GM12878 (cell line): ENCODE data around the gene RMDN3. TPM values are rescaled to one million over a fixed set of nuclear protein-coding genes. Genes with fewer than 3 reads are reported as not detected.

Experiments
- ATAC-seq: fragments of 200-7000 bp; cut with Tn5 transposase; 3 replicates; pipeline ENCODE4 v1.9.1; 2020; ENCODE audit warnings: mild to moderate bottlenecking, moderate library complexity
- BruUV-seq: library from RNA; stranded (reverse); fragments of 400-500 nt; replicated peaks from 2 replicates; lab custom pipeline; 2021; lab: Mats Ljungman, UMichigan
- CTCF ChIA-PET: fragments of 300-600 bp; sonication (Branson Sonifier 250); formaldehyde crosslinking; extraction: SDS; loops from one replicate; lab custom pipeline; 2021; ENCODE audit warnings: inconsistent platforms; lab: Yijun Ruan, JAX
- POLR2A ChIA-PET: fragments of 350-600 bp; formaldehyde crosslinking; extraction: SDS; loops from one replicate; lab custom pipeline; 2021; ENCODE audit warnings: inconsistent platforms; lab: Charles Lee
- RAD21 ChIA-PET: fragments of 300-600 bp; sonication (Branson Sonifier 250); formaldehyde crosslinking; loops from one replicate; lab custom pipeline; 2023; ENCODE audit warnings: antibody characterized with exemption; ENCODE audit not compliant: unreplicated experiment; lab: Charles Lee
- SMC1A ChIA-PET: fragments of 300-600 bp; sonication (Branson Sonifier 250); formaldehyde crosslinking; loops from one replicate; lab custom pipeline; 2023; ENCODE audit not compliant: unreplicated experiment, uncharacterized antibody; lab: Charles Lee
- DNase-seq: peaks from one replicate; pipeline ENCODE4 v3.0.0-alpha.2; 2011; ENCODE audit warnings: low read depth, low spot score
- FAIRE-seq: peaks from 3 replicates; lab custom pipeline; 2011; peaks lifted over from hg19 to GRCh38; lab: Jason Lieb, UNC
- H2AFZ ChIP-seq: 2 replicates; pipeline ENCODE4 v1.6.0; 2011; ENCODE audit warnings: low read depth, low read length, control low read depth; ENCODE audit not compliant: control insufficient read depth
- H3K27ac ChIP-seq: 2 replicates; pipeline ENCODE4 v1.5.1; 2011; ENCODE audit warnings: control low read depth; ENCODE audit not compliant: control insufficient read depth, insufficient read depth
- H3K27me3 ChIP-seq, 2 experiments: replicated peaks in 1 of 2; 2 replicates each; pipeline versions ENCODE4 v1.6.0 to v1.6.1; 2011; ENCODE audit warnings: low read length in 1 of 2; ENCODE audit not compliant: control insufficient read depth in 2 of 2, insufficient read depth in 2 of 2
- H3K36me3 ChIP-seq, 2 experiments: 2 replicates each; pipeline ENCODE4 v1.5.1; 2011; ENCODE audit warnings: low read length in 1 of 2; ENCODE audit not compliant: control insufficient read depth in 2 of 2, insufficient read depth in 2 of 2
- H3K4me1 ChIP-seq: 2 replicates; pipeline ENCODE4 v1.6.1; 2011; ENCODE audit warnings: mild to moderate bottlenecking, low read length, moderate library complexity, mixed read lengths; ENCODE audit not compliant: control insufficient read depth, insufficient read depth
- H3K4me2 ChIP-seq: 2 replicates; pipeline ENCODE4 v1.6.0; 2011; ENCODE audit warnings: control low read depth; ENCODE audit not compliant: control insufficient read depth, insufficient read depth
- H3K4me3 ChIP-seq: fragments of 200-600 bp; sonication (generic); 2 replicates; pipeline ENCODE4 v1.5.1; 2016
- H3K79me2 ChIP-seq: 2 replicates; pipeline ENCODE4 v1.6.0; 2011; ENCODE audit warnings: low read length; ENCODE audit not compliant: control insufficient read depth, insufficient read depth
- H3K9ac ChIP-seq: 2 replicates; pipeline ENCODE4 v1.8.0; 2011; ENCODE audit warnings: low read length, control low read depth, mixed read lengths; ENCODE audit not compliant: control insufficient read depth, insufficient read depth
- H3K9me3 ChIP-seq: replicated peaks from 3 replicates; pipeline ENCODE4 v1.5.1; 2011; ENCODE audit warnings: mild to moderate bottlenecking, low read length; ENCODE audit not compliant: control insufficient read depth, insufficient read depth
- H4K20me1 ChIP-seq: 2 replicates; pipeline ENCODE4 v1.6.0; 2011; ENCODE audit not compliant: control insufficient read depth, insufficient read depth
- CBFB ChIP-seq: IDR thresholded peaks from 2 replicates; pipeline ENCODE4 v1.6.1; 2016; ENCODE audit warnings: antibody characterized with exemption, low read depth
- CBX5 ChIP-seq: sonication (generic); IDR thresholded peaks from 2 replicates; pipeline ENCODE4 v1.6.1; 2016; ENCODE audit warnings: low read depth, moderate library complexity, mild to moderate bottlenecking, inconsistent platforms
- CEBPB ChIP-seq, 2 experiments: fragments of 150-350 bp in 1 of 2; IDR thresholded peaks; 2 replicates each; pipeline ENCODE4 v1.6.1; 2012 to 2014; ENCODE audit warnings: low read depth in 2 of 2, low read length in 2 of 2, borderline replicate concordance in 1 of 2, inconsistent platforms in 1 of 2
- CHD4 ChIP-seq: fragments of 200-600 bp; sonication (generic); IDR thresholded peaks from 2 replicates; pipeline ENCODE4 v1.6.1; 2016; ENCODE audit warnings: mild to moderate bottlenecking
- EED ChIP-seq: sonication (generic); IDR thresholded peaks from 2 replicates; pipeline ENCODE4 v1.6.1; 2016; ENCODE audit warnings: antibody characterized with exemption, low read depth
- ESRRA ChIP-seq: IDR thresholded peaks from 2 replicates; pipeline ENCODE4 v1.6.1; 2012; ENCODE audit warnings: mild to moderate bottlenecking, low read length, improper control_type of control experiment
- KLF5 ChIP-seq: fragments of 450-650 bp; IDR thresholded peaks from 2 replicates; pipeline ENCODE4 v1.6.1; 2014; ENCODE audit warnings: mild to moderate bottlenecking; ENCODE audit not compliant: partially characterized antibody
- MXI1 ChIP-seq: fragments of 150-350 bp; IDR thresholded peaks from 2 replicates; pipeline ENCODE4 v1.6.1; 2011; ENCODE audit warnings: low read depth, mild to moderate bottlenecking, inconsistent platforms, low read length, improper control_type of control experiment
- PAX8 ChIP-seq: fragments of 450-650 bp; IDR thresholded peaks from 2 replicates; pipeline ENCODE4 v1.6.1; 2017; ENCODE audit warnings: mild to moderate bottlenecking, moderate library complexity
- RAD21 ChIP-seq: IDR thresholded peaks from 2 replicates; pipeline ENCODE4 v1.6.1; 2011; ENCODE audit warnings: mild to moderate bottlenecking, low read depth, low read length, moderate library complexity; ENCODE audit not compliant: insufficient read depth
- SIN3A ChIP-seq: IDR thresholded peaks from 2 replicates; pipeline ENCODE4 v1.6.1; 2012; ENCODE audit warnings: low read depth, low read length, improper control_type of control experiment
- SP1 ChIP-seq: IDR thresholded peaks from one replicate; pipeline ENCODE4 v1.6.1; 2011; ENCODE audit warnings: low read depth, low read length
- SUPT20H ChIP-seq: IDR thresholded peaks from 2 replicates; pipeline ENCODE4 v1.6.1; 2011; ENCODE audit warnings: low read depth, mild to moderate bottlenecking, low read length, moderate library complexity, borderline replicate concordance; ENCODE audit not compliant: control insufficient read depth
- TAF1 ChIP-seq: IDR thresholded peaks from 2 replicates; pipeline ENCODE4 v1.6.1; 2011; ENCODE audit warnings: mild to moderate bottlenecking, low read depth, low read length, borderline replicate concordance
- TARDBP ChIP-seq: IDR thresholded peaks from 2 replicates; pipeline ENCODE4 v1.6.1; 2016; ENCODE audit warnings: borderline replicate concordance
- TCF7 ChIP-seq: IDR thresholded peaks from 2 replicates; pipeline ENCODE4 v1.6.1; 2014; ENCODE audit warnings: antibody characterized with exemption, borderline replicate concordance
- USF1 ChIP-seq: IDR thresholded peaks from 2 replicates; pipeline ENCODE4 v1.6.1; 2011; ENCODE audit warnings: borderline replicate concordance, low read depth, mild to moderate bottlenecking, moderate library complexity, mixed read lengths, low read length; ENCODE audit not compliant: insufficient read depth; ENCODE audit errors: extremely low read length
- YBX1 ChIP-seq: fragments of 450-650 bp; IDR thresholded peaks from 2 replicates; pipeline ENCODE4 v1.6.1; 2016; ENCODE audit warnings: antibody characterized with exemption
- WGBS: methylation state at CpG from one replicate; pipeline ENCODE4 v1.1.6; 2016; ENCODE audit warnings: low lambda C conversion rate; ENCODE audit not compliant: insufficient replicate concordance, insufficient coverage; ENCODE audit errors: missing lambda C conversion rate; 5-methylcytosine and 5-hydroxymethylcytosine counted together
- in situ Hi-C: fragments of 300-500 bp; cut with MboI; formaldehyde crosslinking; loops from 9 replicates; pipeline ENCODE4 v1.14.3; 2018; ENCODE audit warnings: mixed read lengths
- intact Hi-C: fragments of 100-400 bp; cut with micrococcal nuclease; formaldehyde crosslinking; loops from one replicate; pipeline ENCODE4 v1.14.2; 2022; ENCODE audit not compliant: unreplicated experiment
- polyA plus RNA-seq, 11 experiments: library from polyadenylated mRNA; depleted of rRNA in 4 of 11; unstranded in 6 of 11; stranded (reverse) in 5 of 11; fragments of >200 nt; fragmentation: Nextera tagmentation in 4 of 11; fragmentation: Illumina TruSeq in 1 of 11; extraction: Ambion mirVana in 4 of 11; extraction: Trizol in 1 of 11; gene quantifications; 1 replicate in 1 of 11; 2 replicates in 10 of 11; pipeline versions ENCODE4 v1.2.1 to v1.2.3, GENCODE V29; 2011 to 2016; ENCODE audit warnings: inconsistent platforms in 2 of 11, missing spikeins in 2 of 11, low read depth in 1 of 11
- total RNA-seq, 4 experiments: library from RNA; depleted of rRNA in 3 of 4; stranded (reverse); fragments of >200 nt in 3 of 4; fragmentation: Illumina TruSeq in 1 of 4; extraction: Trizol in 1 of 4; gene quantifications; 2 replicates each; pipeline versions ENCODE4 v1.2.1 to v1.2.3, GENCODE V29; 2013 to 2021
- TF ChIP-seq, protein P1 (sequence below): fragments of 450-650 bp; IDR thresholded peaks from 2 replicates; pipeline ENCODE4 v1.6.1; 2016; ENCODE audit warnings: mild to moderate bottlenecking

RMDN3 gene
- total and polyA plus RNA-seq, 10 of the 15 experiments (the other 5 are each of a cell fraction or from before 2014, with no cell fraction given): 5.7 to 44.4 (median 20.3) TPM

DNA sequence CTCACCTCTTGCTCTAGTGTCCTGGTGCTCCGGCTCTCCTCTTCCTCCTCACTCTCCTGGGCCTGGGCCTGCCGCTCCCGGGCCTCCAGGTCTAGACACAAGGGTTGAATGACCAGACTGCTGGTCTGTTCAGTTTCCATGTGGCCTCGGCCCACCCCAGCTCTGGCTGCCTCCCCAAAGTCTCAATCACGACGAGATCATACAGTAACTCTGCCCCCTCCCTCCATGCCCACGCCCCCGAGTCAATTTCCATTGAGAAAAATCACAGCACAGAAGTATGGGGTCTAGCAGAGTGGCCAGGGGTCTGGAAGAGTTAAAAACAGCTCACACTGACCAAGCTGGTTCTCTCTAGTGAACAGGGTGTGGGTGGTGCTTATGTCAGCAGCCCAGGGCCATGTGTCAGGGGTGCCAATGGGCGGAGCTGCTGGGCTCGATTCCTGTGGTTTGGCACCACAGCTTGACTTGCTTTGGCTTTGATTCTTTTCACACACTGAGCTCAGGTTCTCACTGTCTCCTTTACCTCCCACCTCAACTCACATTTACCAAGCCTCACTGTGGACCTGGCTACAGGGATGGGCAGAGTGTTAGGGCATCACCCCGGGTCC lies 21.6 kb upstream of the RMDN3 start:
- H4K20me1 ChIP-seq: no peaks in the 10 kb centered on the region
- peaks cover 2 to 24% of the 10 kb centered on the region in 2 experiments; a peak in 3 of 4 replicates for H3K36me3 ChIP-seq
- no TSS peak for BruUV-seq
- H3K79me2 ChIP-seq: no peaks in the 10 kb centered on the region
- no peak for FAIRE-seq
- DNase-seq: no peak
- no peaks in the 10 kb centered on the region for H3K9me3 ChIP-seq
- no peaks in the 10 kb centered on the region for H3K4me1 ChIP-seq
- no peak overlapping the region for H2AFZ ChIP-seq
- H3K27ac ChIP-seq: no peak overlapping the region
- ChIA-PET POLR2A (no interaction called here), RAD21 (no interaction called here), CTCF (interaction anchor here (1.6 to 2.0 kb wide), 2 partner anchors 12 to 97 kb away, joined by 3 to 5 read pairs; no protein-coding TSS in a partner anchor), SMC1A (interaction anchor here (1.6 kb wide), 1 partner anchor 115 kb away, joined by 6 read pairs; no protein-coding TSS in a partner anchor)
- TF ChIP-seq SUPT20H (no peak), CEBPB (IDR thresholded peaks at IDR 0.05; ENCODE audit: borderline replicate concordance in 1 of 2, low read depth in 2 of 2, low read length in 2 of 2) (no peak), YBX1 (no peak), KLF5 (no peak), USF1 (no peak), CHD4 (no peak), RAD21 (no peak), ESRRA (no peak), PAX8 (no peak), TAF1 (no peak), CBX5 (no peak), CBFB (no peak), MXI1 (no peak), EED (no peak), SP1 (no peak), TCF7 (no peak), SIN3A (no peak), TARDBP (no peak)
- TF ChIP-seq, protein P1, sequence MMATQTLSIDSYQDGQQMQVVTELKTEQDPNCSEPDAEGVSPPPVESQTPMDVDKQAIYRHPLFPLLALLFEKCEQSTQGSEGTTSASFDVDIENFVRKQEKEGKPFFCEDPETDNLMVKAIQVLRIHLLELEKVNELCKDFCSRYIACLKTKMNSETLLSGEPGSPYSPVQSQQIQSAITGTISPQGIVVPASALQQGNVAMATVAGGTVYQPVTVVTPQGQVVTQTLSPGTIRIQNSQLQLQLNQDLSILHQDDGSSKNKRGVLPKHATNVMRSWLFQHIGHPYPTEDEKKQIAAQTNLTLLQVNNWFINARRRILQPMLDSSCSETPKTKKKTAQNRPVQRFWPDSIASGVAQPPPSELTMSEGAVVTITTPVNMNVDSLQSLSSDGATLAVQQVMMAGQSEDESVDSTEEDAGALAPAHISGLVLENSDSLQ: no peak
- WGBS: 86% methylated on average over 11 of the region's 11 CpGs
- no peak overlapping the region for H3K4me3 ChIP-seq
- no peak for ATAC-seq
- H3K9ac ChIP-seq: no peak overlapping the region
- H3K27me3 ChIP-seq: no peaks in the 10 kb centered on the region
- H3K4me2 ChIP-seq: no peak overlapping the region
- intact Hi-C loops: no loop called here
- in situ Hi-C loops: no loop called here
